ENCODE data around the gene TCF4. TPM values are rescaled to one million over a fixed set of nuclear protein-coding genes. Genes with fewer than 3 reads are reported as not detected.

The TCF4 gene
- polyA plus RNA-seq, 1 of the 3 experiments (the other 2 are of a cell fraction) = 39.1 TPM

DNA sequence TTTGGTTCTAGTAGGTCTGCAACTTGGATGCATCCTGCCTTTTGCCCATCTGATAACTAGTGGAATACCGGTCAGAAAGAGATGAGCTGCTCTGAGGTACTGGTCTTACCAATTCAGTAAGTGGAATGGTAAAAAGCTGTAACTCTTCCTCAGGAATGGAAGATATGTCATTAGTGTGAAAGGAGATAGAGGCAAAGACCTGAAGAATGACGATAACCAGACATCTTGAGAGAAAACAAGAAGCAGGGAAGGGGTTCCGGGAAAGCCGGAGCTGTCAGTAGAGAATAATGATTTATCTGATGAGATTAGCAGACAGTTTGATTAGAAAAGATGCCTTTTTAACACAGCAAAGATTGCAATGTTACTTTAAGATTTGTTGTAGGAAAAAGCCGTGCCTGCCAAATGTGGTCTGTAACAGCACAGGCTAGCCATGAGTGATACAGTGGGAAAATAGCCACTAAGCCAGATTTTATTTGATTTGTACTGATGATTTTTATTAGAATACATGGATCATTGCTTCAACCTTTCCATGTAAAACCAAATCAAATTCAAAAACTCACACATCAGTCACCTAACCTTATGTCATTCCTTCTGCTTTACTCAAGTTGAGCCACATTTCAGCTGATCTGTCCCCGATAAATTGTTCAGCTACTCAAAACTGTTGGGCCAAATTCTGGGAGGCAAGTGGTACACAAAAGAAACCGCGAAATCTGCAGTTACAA, 110.0 kb downstream of the TCF4 start:
- peak; percentile 48 to 83; a peak in 3 of 4 replicates for TF ChIP-seq EP300 (IDR thresholded peaks at IDR 0.05; ENCODE audit: borderline replicate concordance in 1 of 2, low read depth in 1 of 2, low read length in 1 of 2)
- TF ChIP-seq RAD21 (IDR thresholded peaks at IDR 0.05; ENCODE audit: low read length) = no peak
- peak; percentile 42; the same call in 1 of the 2 replicates for TF ChIP-seq SIN3A (IDR thresholded peaks at IDR 0.05; ENCODE audit: borderline replicate concordance, low read depth, low read length)
- TF ChIP-seq TCF12 (IDR thresholded peaks at IDR 0.05) = peak; percentile 85
- no peak for TF ChIP-seq CHD2 (IDR thresholded peaks at IDR 0.05; ENCODE audit: low read length, partially characterized antibody)
- no peak; the same call in 1 of the 2 replicates for TF ChIP-seq RCOR1 (IDR thresholded peaks at IDR 0.05; ENCODE audit: low read length)
- peak; percentile 41 for TF ChIP-seq JUND (IDR thresholded peaks at IDR 0.05)
- TF ChIP-seq TEAD4 (IDR thresholded peaks at IDR 0.05; ENCODE audit: borderline replicate concordance, insufficient read depth) = peak; percentile 36; the same call in 1 of the 2 replicates
- TF ChIP-seq, protein P1, sequence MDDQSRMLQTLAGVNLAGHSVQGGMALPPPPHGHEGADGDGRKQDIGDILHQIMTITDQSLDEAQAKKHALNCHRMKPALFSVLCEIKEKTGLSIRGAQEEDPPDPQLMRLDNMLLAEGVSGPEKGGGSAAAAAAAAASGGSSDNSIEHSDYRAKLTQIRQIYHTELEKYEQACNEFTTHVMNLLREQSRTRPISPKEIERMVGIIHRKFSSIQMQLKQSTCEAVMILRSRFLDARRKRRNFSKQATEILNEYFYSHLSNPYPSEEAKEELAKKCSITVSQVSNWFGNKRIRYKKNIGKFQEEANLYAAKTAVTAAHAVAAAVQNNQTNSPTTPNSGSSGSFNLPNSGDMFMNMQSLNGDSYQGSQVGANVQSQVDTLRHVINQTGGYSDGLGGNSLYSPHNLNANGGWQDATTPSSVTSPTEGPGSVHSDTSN (IDR thresholded peaks at IDR 0.05) = peak; percentile 80
- peak; percentile 70 for TF ChIP-seq POLR2AphosphoS5 (IDR thresholded peaks at IDR 0.05; ENCODE audit: low read depth, low read length)
- peak overlapping the region; percentile 31; the same call in 1 of the 2 replicates for H2AFZ ChIP-seq (ENCODE audit: low read depth)
- peaks cover 18% of the 10 kb centered on the region for H3F3A ChIP-seq (replicated peaks; ENCODE audit: insufficient read depth)
- ChIA-PET POLR2A (no interaction called here), CTCF (interaction anchor here (0.8 to 1.7 kb wide), 3 partner anchors 25 to 101 kb away, joined by 3 to 7 read pairs (median 4); no protein-coding TSS in a partner anchor)
- H3K79me2 ChIP-seq (ENCODE audit: insufficient read depth) = peaks cover 77% of the 10 kb centered on the region
- WGBS (ENCODE audit: low lambda C conversion rate) = 38% methylated on average over 8 of the region's 8 CpGs
- H3K4me1 ChIP-seq (ENCODE audit: control insufficient read depth in 1 of 2, insufficient read depth in 2 of 2, low read depth in 1 of 2, low read length in 1 of 2) = peaks cover 5 to 26% of the 10 kb centered on the region in 2 experiments; a peak in 3 of 4 replicates
- H3K27ac ChIP-seq (ENCODE audit: low read depth in 2 of 2, low read length in 1 of 2) = peak overlapping the region; percentile 75 to 91
- no peak for DNase-seq
- no peaks in the 10 kb centered on the region for H3K9me2 ChIP-seq
- H4K20me1 ChIP-seq (ENCODE audit: insufficient read depth) = no peaks in the 10 kb centered on the region
- H3K9ac ChIP-seq = peak overlapping the region; percentile 52
- H3K9me3 ChIP-seq = no peaks in the 10 kb centered on the region
- no peaks in the 10 kb centered on the region for H3K36me3 ChIP-seq (replicated peaks in 1 of 2; ENCODE audit: control insufficient read depth in 1 of 2, insufficient read depth in 2 of 2, low read length in 1 of 2)
- peak overlapping the region; percentile 49 to 62 for H3K4me3 ChIP-seq (ENCODE audit: low read depth in 2 of 2, low read length in 1 of 2)
- peak overlapping the region; percentile 81 for H3K4me2 ChIP-seq
- no peaks in the 10 kb centered on the region for H3K27me3 ChIP-seq (ENCODE audit: insufficient read depth)

DNA sequence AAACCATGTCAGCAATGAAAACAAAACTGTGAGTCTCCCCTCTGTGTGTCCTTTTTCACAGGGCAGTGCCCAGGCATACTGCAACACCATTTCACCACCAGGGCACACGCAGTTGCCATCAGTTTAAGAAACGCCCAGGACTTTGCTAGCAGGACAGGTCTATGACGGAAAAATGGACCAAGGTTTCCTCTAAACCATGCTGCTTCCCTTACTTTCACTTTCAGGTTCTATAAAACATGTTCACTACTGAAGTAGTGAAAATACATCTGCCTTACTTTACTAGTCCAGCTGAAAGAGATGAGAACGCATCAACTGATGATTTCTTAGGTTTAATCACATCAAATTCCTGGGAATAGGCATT, 110.5 kb downstream of the TCF4 start:
- Histone ChIP-seq H3K9me3 (no peaks in the 10 kb centered on the region), H3F3A (replicated peaks; ENCODE audit: insufficient read depth) (peaks cover 18% of the 10 kb centered on the region), H4K20me1 (ENCODE audit: insufficient read depth) (no peaks in the 10 kb centered on the region), H3K9me2 (no peaks in the 10 kb centered on the region), H3K4me3 (ENCODE audit: low read depth in 2 of 2, low read length in 1 of 2) (peak overlapping the region; percentile 49 to 62), H3K36me3 (replicated peaks in 1 of 2; ENCODE audit: control insufficient read depth in 1 of 2, insufficient read depth in 2 of 2, low read length in 1 of 2) (no peaks in the 10 kb centered on the region), H3K4me2 (peak overlapping the region; percentile 81), H3K79me2 (ENCODE audit: insufficient read depth) (peaks cover 74% of the 10 kb centered on the region), H3K9ac (peak overlapping the region; percentile 52), H2AFZ (ENCODE audit: low read depth) (peak overlapping the region; percentile 31; the same call in 1 of the 2 replicates), H3K27ac (ENCODE audit: low read depth in 2 of 2, low read length in 1 of 2) (peak overlapping the region; percentile 75 to 91), H3K27me3 (ENCODE audit: insufficient read depth) (no peaks in the 10 kb centered on the region), H3K4me1 (ENCODE audit: control insufficient read depth in 1 of 2, insufficient read depth in 2 of 2, low read depth in 1 of 2, low read length in 1 of 2) (peaks cover 5 to 32% of the 10 kb centered on the region in 2 experiments; a peak in 3 of 4 replicates)
- CTCF ChIA-PET = interaction anchor here (1.2 to 1.7 kb wide), 2 partner anchors 25 to 62 kb away, joined by 4 to 7 read pairs; no protein-coding TSS in a partner anchor
- DNase-seq = no peak
- WGBS (ENCODE audit: low lambda C conversion rate) = 25% methylated on average over 4 of the region's 4 CpGs
- TF ChIP-seq, protein P2, sequence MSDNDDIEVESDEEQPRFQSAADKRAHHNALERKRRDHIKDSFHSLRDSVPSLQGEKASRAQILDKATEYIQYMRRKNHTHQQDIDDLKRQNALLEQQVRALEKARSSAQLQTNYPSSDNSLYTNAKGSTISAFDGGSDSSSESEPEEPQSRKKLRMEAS (IDR thresholded peaks at IDR 0.05; ENCODE audit: low read depth) = peak; percentile 33; the same call in 1 of the 2 replicates
- TF ChIP-seq REST (IDR thresholded peaks at IDR 0.05; ENCODE audit: low read depth, low read length) = no peak
- TF ChIP-seq, protein P3, sequence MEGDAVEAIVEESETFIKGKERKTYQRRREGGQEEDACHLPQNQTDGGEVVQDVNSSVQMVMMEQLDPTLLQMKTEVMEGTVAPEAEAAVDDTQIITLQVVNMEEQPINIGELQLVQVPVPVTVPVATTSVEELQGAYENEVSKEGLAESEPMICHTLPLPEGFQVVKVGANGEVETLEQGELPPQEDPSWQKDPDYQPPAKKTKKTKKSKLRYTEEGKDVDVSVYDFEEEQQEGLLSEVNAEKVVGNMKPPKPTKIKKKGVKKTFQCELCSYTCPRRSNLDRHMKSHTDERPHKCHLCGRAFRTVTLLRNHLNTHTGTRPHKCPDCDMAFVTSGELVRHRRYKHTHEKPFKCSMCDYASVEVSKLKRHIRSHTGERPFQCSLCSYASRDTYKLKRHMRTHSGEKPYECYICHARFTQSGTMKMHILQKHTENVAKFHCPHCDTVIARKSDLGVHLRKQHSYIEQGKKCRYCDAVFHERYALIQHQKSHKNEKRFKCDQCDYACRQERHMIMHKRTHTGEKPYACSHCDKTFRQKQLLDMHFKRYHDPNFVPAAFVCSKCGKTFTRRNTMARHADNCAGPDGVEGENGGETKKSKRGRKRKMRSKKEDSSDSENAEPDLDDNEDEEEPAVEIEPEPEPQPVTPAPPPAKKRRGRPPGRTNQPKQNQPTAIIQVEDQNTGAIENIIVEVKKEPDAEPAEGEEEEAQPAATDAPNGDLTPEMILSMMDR (IDR thresholded peaks at IDR 0.05) = peak; percentile 47
- POLR2A ChIA-PET = no interaction called here
